Measurements from ENCODE around the gene SIRT4. TPM values are rescaled to one million over a fixed set of nuclear protein-coding genes. Genes with fewer than 3 reads are reported as not detected.
A peak's percentile ranks its signal among the peaks of the same experiment; 100 is the strongest.

Gene SIRT4
- total RNA-seq, 1 donor from 2014 or later, result 4.5 TPM

Small RNA genes within 50 kb of the gene (small RNA-seq; reads per million reads assigned to genes)
- 253 reads per million, percentile 97 among the genes with 10 or more reads in this experiment for gene RNU4-1
- gene RNU4-2, result 1,013 reads per million, percentile 99 among the genes with 10 or more reads in this experiment
- gene RNU6-1088P, result not detected

Other genes with a start within 250 kb of the SIRT4 start
- gene RAB35, start 185.6 kb upstream of the SIRT4 start, total RNA-seq, result 34.8 TPM
- gene GCN1, start 107.6 kb upstream of the SIRT4 start, total RNA-seq, result 53.7 TPM
- 1,592 TPM for gene RPLP0, start 101.2 kb upstream of the SIRT4 start, total RNA-seq
- gene PXN, start 36.6 kb upstream of the SIRT4 start, total RNA-seq, result 2.8 TPM
- under 0.01 TPM for gene RNU4-2, start 10.4 kb upstream of the SIRT4 start, total RNA-seq
- under 0.01 TPM for gene RNU4-1, start 9.1 kb upstream of the SIRT4 start, total RNA-seq
- gene PLA2G1B, start 25.5 kb downstream of the SIRT4 start, total RNA-seq, result not detected
- 7.5 TPM for gene MSI1, start 66.8 kb downstream of the SIRT4 start, total RNA-seq
- 367 TPM for gene COX6A1, start 135.8 kb downstream of the SIRT4 start, total RNA-seq
- 10.0 TPM for gene TRIAP1, start 144.1 kb downstream of the SIRT4 start, total RNA-seq
- gene GATC, start 144.1 kb downstream of the SIRT4 start, total RNA-seq, result 27.6 TPM
- gene SRSF9, start 167.4 kb downstream of the SIRT4 start, total RNA-seq, result 87.8 TPM
- 252 TPM for gene DYNLL1, start 193.8 kb downstream of the SIRT4 start, total RNA-seq
- 20.6 TPM for gene COQ5, start 226.8 kb downstream of the SIRT4 start, total RNA-seq
- gene RNF10, start 232.0 kb downstream of the SIRT4 start, total RNA-seq, result 77.7 TPM

Data from occipital lobe (tissue), 2 donors.